HS-5 (cell line): ENCODE data around the gene DPP3.

Experiments used
- DNase-seq: peaks from one replicate; pipeline ENCODE4 v3.0.0-alpha.2; 2012; ENCODE audit warnings: low read depth

DPP3 gene

DNA sequence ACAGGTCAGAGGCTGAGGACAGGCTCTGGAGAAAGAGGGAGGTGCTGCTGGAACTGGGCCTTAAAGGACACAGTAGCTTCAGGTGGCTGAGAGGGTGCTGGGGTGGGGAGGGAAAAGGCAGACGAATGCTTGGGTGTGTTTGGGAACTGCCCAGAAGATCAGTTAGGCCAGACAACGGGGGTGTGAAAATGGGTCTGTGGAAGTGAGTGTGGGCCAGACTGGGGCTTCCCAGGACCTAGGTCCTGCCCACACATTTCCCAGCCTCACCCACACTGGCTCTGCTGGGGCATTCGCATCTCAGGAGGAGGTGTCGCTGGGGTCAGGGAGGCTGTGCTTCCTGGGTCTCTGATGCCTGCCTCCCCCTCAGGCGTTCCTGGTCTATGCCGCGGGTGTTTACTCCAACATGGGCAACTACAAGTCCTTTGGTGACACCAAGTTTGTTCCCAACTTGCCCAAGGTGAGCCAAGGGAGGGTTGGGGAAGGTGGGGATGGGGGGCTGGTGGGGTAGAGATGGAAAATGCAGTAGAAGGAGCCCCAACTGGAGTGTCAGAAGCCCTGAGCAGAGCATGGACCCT, 4.7 kb downstream of the DPP3 start:
- no peak for DNase-seq

DNA sequence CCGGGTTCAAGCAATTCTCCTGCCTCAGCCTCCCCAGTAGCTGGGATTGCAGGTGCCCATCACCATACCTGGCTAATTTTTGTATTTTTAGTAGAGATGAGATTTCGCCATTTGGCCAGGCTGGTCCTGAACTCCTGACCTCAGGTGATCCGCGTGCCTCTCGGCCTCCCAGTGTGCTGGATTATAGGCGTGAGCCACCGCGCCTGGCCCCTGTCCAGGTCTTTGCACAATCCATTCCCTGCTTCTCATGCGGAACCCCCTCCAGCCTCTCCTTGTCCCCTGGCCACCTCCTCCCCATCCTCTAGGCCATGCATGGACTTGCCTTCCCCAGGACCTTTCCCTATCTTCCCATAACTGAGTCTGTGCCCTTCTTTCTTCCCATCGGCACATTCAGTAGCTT, 8.7 kb downstream of the DPP3 start:
- DNase-seq = no peak

DNA sequence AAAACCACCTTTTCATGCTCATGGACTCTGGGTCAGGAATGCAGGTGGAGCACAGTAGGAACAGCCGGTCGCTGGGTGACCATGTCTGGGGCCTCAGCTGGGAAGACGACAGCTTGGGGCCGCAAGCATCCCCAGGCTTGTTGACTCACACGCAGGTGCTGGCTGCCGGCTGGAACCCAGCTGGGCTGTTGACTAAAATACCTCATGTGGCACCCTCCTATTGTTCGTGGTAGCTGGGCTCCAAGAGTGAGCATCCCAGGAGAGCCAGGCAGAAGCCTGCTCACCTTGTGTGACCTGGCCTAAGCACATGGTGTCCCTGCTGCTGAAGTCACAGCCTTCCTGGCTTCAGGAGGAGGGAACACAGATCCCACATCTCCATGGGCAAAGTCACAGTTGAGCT, 9.4 kb downstream of the DPP3 start:
- DNase-seq = no peak

DNA sequence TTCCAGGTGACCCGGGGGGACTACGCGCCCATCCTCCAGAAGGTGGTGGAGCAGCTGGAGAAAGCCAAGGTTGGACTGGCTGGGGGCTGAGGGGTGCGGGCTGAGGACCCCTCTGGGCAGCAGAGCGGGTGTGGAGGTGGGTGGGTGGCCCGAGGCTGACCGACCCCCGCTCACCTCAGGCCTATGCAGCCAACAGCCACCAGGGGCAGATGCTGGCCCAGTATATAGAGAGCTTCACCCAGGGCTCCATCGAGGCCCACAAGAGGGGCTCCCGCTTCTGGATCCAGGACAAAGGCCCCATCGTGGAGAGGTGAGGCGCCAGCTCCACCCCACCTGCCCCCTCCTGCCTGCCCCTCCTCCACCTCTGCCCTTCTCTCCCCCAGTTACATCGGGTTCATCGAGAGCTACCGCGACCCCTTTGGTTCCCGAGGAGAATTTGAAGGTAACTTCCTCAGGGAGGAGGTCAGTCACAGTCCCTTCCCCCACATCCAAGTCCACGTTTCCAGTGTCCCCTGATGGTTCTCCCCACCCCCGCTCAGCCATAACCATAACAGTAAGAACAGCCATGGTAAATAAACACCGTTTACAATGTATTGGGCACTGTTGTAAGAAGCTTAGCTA, 11.2 kb downstream of the DPP3 start:
- no peak for DNase-seq

DNA sequence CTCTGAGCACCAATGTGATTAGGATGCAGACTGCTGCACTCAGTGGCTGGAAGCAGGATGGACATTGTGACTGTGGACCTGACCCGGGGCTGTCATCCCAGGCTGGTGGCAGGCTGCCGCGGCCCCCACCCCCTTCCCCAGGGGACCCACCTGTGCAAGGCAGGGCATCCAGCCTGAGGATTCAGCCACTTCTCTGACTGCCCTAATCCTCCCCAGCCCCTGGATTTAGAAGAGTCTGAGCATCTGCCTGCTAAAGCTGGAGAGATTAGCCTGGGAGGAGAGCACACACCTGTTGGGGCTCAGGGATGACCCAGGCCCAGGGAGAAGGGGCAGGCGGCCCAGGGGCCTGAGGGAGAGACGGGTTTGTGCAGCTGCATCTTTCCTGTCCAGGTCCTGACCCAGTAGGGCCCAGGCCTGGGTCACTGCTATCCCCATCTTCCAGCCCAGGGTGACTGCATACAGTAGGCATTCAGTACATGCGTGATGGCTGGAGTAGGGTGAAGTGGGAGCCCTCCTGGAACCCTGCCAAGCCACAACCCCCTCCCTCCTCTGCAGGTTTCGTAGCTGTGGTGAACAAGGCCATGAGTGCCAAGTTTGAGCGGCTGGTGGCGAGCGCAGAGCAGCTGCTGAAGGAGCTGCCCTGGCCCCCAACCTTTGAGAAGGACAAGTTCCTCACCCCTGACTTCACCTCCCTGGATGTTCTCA, 12.1 kb downstream of the DPP3 start:
- no peak for DNase-seq

DNA sequence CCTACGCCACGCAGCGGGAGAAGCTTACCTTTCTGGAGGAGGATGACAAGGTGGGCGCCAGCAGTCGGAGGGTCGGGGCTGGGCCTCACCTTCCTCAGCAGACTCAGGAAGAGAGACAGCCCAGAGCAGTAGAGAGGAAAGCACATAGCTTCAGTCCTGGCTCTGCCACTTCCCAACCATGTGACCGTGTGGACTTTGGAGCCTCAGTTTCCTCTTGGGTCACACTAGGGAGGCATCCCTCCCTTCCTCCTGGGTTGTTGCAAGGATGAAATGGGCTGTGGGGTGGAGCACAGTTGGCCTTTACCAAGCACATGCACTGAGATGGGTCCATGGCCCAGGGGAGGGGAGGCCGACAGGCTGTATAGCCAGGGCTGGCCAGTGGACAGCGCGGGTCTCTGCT, 12.9 kb downstream of the DPP3 start:
- DNase-seq = no peak

DNA sequence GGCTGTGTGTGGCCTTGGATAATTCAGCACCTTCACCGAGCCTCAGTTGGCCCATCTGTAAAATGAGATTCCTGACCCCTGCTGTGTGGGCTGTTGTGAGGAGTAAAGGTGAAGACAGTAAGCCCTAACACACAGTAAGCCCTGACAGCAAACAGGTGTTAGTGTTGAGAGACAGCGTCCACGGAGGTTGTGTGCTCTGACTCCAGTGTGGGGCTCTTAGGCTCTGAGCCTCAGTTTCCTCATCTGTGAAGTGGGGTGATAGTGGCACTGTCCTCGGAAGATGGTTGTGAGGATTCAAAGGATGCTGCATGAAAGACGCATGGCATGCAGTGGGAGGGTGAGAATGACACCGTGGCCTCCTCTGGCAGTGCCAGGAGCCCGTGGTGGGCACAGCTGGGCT, 14.2 kb downstream of the DPP3 start:
- DNase-seq = no peak

DNA sequence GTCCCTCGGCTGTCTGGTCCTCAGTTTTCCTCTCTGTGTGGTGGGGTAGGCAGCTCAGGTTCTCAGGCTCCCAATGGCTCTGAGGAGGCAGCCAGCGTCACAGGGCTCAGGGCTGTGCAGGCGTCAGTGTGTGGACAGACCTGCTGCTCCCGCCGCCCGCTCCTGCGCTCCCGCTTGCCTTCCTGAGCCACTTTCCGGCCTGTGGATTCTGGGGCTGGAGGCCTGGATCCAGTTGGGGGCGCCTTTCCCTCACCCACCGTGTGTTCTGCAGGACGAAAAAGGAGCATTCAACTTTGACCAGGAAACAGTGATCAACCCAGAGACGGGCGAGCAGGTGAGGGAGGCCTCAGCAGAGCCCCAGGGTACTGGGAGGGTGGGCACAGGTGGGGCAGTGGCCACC, 14.7 kb downstream of the DPP3 start:
- DNase-seq = no peak

DNA sequence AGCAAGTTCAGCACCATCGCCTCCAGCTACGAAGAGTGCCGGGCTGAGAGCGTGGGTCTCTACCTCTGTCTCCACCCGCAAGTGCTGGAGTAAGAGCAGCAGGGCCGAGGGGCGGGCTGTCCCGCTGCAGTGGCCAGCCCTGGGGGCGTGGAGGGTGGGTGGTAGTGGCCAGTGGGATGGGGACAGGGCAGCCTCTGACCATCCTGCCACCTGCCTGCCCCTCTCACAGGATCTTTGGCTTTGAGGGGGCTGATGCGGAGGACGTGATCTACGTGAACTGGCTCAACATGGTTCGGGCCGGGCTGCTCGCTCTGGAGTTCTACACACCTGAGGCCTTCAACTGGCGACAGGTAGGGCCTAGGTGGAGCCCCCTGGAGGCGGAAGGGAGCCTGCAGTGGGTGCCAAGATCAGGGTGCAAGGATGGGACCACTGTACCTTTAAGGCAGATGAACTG, 15.2 kb downstream of the DPP3 start:
- DNase-seq = no peak

DNA sequence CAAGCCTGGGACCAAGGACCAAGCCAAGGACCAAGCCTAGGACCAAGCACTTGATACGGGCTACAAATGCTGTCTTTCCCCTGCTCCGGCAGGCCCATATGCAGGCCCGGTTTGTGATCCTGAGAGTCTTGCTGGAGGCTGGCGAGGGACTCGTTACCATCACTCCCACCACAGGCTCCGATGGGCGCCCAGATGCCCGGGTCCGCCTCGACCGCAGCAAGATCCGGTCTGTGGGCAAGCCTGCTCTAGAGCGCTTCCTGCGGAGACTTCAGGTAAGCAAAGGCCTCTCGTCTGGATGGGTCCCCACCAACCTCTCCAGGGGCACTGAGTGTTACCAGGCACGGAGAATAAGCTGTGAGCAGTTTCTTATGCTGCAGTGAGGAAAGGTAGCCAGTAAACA, 17.0 kb downstream of the DPP3 start:
- DNase-seq = no peak

DNA sequence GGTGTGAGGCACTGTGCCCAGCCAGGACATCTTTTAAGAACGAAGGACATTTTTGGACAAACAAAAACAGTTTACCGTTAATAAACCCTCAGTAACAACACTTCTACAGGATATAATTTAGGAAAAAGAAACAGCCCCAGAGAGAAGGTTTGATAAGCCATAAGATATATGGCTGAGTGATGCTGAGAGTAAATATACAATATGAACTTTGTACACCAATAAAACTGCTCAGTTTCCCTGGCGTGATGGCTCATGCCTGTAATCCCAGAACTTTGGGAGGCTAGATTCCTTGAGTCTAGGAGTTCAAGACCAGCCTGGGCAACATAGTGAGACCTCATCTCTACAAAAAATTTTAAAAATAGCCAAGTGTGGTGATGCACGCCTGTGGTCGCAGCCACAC, 18.3 kb downstream of the DPP3 start:
- no peak for DNase-seq

DNA sequence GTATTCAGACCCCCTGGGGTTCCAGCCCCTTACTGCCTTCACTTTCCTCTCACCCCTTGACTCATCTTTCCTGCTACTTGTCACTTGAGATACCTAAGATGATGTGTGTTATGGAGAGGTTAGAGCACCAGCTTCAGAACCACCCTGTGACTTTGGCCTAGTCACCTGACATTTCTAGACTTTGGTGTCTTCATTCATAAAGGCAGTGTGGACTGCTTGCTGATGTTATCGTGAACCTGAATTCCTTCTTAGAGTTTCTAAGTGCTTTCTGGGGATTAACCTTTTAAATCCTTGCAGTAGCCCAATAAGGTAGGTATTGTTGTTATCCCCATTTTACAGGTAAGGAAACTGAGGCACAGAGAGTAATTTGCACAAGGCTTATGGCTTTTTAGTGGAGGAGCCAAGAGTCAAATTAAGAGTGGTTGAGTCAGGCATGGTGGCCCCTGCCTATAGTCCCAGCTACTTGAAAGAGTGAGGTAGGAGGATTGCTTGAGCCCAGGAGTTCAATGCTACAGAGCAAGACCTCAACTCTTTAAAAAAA, 25.1 kb downstream of the DPP3 start:
- DNase-seq = no peak

DNA sequence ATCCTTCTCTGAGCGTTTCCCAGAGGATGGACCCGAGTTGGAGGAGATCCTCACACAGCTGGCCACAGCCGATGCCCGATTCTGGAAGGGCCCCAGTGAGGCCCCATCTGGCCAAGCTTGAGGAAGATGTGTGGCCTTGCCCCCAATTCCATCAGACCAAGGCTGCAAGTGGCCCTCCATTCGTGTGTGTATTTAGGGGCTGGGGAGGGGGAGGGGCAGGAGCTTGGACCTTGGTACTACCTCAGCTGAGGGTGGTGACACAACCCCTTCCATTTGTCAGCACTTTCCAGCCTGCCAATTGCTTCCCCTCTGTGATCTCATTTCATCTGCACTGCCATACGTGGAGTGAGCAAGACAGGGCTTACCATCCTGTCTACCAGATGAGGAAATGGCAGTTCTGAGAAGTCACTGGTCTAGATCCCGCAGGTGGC, 28.9 kb downstream of the DPP3 start:
- DNase-seq = no peak

DNA sequence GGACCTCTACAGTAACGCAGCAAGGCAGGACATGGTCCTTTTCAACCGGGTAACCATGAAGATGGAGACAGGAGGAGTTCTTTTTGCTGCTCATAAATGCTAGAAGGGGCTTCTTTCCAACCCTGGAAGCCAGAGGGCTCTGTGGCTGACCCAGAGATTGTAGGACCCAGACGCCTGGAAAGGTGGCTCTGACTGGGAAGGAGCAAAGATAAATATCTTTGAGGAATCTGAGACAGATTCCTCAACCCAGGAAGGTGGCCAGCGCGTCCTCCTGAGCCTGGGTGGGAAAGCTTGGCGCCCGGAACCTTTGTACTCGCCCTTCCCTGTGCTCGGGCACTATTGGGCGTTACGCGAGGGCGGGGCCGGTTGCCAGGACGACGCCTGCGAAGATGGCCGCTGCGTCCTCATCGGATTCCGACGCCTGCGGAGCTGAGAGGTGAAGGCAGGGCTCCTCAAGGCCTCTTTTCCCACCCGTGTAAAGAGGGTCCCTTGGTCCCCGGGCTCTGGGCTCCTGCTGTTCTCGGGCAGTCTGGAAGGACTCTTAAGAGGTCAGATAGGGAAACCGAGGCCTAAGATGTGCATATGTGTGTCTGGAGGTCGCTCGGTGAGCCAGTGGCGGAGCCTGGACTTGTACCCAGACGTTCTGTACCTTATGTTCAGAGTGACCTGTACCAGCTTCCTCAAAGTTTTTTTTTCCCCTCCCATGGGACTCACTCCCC, 30.2 kb downstream of the DPP3 start, which contains the start of gene BBS1:
TSS of gene BBS1 (plus strand) at position 365 of the 719 bp plus-strand sequence. CDS start at position 390, 25 bp downstream.
- peak; percentile 41 for DNase-seq

DNA sequence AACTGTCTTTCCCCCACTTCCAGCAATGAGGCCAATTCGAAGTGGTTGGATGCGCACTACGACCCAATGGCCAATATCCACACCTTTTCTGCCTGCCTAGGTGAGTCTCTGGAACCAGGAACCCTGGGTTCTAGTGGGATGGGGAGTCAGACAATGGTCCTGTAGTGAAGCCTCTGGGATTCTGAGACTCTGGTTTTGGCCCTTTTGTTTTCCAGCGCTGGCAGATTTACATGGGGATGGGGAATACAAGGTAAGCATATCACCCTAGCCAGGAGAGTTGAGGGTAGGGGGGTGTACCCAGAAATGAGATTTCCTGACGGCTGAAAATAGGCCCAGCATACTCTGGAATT, 30.7 kb downstream of the DPP3 start:
- DNase-seq = no peak

DNA sequence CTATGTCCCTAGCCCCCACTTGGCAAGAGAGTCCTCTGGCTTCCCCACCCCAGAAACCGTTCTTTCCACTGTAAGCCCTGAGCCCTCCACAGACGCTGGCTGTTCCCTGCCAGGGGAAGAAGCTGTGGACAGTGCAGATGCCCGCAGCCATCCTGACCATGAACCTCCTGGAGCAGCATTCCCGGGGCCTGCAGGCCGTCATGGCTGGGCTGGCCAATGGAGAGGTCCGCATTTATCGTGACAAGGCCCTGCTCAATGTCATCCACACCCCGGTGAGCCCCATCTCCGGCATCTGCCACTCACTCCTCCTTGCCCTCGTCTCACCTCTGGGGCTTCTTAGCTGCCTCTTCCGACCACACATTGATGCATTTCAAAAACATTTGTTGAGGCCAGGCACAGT, 43.4 kb downstream of the DPP3 start:
- no peak for DNase-seq

DNA sequence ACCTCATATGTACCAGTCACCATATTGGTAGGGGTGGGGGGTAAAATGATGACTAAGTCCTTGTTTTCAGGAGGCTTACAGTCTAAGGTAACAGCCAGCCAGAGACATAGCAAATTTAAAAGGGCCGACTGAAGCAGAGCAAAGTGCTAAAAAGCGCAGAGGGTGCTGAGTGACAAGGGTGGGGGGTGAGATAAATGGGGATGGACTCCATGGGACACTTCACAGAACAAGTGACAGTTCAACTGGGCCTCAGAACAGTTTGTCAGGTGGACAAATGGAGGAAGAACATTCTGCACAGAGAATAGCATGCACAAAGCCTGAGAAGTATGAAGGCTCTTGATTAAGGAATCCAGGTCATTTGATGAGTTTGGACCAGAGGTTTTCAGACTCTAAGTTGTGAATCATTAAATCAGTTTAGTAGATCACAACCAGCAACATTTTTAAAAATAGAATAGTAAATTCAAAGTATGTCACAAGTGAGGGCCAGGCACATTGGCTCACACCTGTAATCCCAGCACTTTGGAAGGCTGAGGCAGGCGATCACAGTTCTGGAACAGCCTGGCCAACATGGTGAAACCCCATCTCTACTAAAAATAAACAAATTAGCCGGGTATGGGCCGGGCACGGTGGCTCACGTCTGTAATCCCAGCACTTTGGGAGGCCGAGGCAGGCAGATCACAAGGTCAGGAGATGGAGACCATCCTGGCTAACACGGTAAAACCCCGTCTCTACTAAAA, 44.2 kb downstream of the DPP3 start:
- no peak for DNase-seq

DNA sequence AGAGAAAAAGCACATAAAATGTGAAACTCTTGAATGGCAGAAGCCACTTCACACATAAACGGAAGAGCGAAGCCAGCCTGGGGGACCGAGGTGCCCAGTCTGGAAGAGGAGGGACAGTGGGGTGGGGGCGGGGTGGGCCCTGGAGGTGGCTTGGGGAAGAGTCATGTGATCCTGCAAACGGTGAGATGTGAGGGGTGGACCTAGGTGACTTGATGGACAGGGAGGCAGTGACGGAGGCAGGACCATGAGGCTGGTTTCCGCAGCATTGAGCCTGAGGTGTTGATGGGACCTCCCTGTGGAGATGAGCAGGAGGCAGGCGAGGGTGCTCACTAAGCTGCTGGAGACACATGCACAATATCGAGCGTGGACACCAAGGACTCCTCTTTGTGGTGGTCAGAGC, 48.8 kb downstream of the DPP3 start:
- DNase-seq = no peak

DNA sequence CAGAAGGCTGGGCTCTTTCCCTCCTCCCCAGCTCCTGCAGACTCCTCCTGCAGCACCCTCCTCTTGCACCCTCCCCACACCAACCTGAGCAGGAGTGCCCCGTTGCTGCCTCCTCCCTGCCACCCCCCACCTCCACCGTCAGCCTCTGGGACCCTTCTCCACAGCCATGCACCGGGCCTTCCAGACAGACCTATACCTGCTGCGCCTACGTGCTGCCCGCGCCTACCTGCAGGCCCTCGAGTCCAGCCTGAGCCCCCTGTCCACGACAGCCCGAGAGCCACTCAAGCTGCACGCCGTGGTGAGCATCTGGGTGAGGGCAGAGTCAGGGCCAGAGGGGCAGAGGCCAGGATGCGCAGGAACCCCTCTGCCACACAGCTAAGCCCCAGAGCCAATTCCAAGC, 49.4 kb downstream of the DPP3 start:
- DNase-seq = no peak

DNA sequence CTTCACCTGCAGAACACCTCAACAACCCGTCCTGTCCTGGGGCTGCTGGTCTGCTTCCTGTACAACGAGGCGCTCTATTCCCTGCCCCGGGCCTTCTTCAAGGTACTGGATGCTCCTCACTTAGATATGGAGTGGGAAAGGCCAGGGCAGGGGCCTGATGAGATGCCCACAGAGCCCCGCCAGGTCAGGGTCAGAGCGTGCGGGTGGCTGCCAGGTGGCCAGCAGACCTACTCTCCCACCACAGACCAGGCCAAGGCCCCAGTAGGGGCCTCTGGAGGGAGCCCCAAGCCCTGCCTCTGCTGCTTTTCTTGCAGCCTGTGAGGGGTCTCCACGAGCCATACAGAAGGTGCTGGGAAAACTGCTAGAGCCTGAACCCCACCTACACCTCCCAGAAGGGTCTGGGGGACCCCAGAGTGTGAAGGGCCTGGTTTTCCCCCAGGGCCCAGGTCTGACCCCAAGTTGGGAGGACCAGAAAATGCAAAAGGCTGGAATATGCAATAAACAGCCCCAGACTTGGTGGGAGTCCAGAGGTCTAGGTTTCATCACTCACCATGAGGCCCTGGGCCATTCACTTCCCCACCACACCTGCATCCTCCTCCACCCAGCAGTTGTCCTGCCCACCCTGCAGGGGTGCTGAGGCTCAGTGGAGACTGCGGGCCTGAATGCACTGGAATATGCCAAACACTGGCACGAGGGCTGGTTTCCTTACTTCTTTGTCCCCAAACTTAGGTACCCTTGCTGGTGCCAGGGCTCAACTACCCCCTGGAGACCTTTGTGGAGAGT, 50.9 kb downstream of the DPP3 start:
- DNase-seq = no peak

DNA sequence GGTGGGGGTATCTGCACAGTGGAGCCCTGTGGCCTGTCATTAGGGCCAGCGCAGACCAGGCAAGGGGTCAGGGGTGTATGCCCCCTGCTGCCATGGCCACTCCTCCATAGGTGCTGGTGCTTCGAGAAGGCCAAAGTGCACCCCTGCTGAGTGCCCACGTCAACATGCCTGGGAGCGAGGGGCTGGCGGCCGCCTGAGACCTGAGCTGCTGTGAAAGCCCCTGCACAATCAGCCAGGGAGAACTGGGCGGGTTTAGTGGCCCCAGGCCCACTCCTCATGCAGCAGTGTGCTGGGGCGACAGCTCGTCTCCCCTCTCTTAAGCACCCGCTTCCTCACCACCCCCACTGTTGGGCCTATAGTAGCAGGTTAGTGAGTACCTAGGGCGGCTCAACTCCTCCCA, 51.6 kb downstream of the DPP3 start:
- no peak for DNase-seq
